Duodenal mucosa (tissue), 2 donors: Measurements from ENCODE around the gene KRT16.

ENCODE experiments used
- H3K27ac ChIP-seq: one replicate; pipeline ENCODE4 v1.7.0; 2013; ENCODE audit warnings: low read depth, low read length
- H3K27me3 ChIP-seq, 2 donors: one replicate each; pipeline ENCODE4 v1.7.0; 2013; ENCODE audit warnings: low read length in 2 of 2, control low read depth in 1 of 2; ENCODE audit not compliant: insufficient read depth in 2 of 2, control insufficient read depth in 1 of 2
- H3K36me3 ChIP-seq, 2 donors: one replicate each; pipeline ENCODE4 v1.7.0; 2013; ENCODE audit warnings: low read length in 2 of 2, control low read depth in 1 of 2; ENCODE audit not compliant: insufficient read depth in 2 of 2, control insufficient read depth in 1 of 2
- H3K4me1 ChIP-seq, 2 donors: one replicate each; pipeline ENCODE4 v1.7.0; 2013; ENCODE audit warnings: low read length in 2 of 2, control low read depth in 1 of 2; ENCODE audit not compliant: insufficient read depth in 2 of 2, control insufficient read depth in 1 of 2
- H3K4me3 ChIP-seq, 2 donors: one replicate each; pipeline ENCODE4 v1.7.0; 2013; ENCODE audit warnings: low read length in 2 of 2, low read depth in 1 of 2
- H3K9ac ChIP-seq, 2 donors: one replicate each; pipeline ENCODE4 v1.7.0; 2013; ENCODE audit warnings: low read length in 2 of 2, low read depth in 1 of 2
- H3K9me3 ChIP-seq, 2 donors: one replicate each; pipeline ENCODE4 v1.7.0; 2013; ENCODE audit warnings: low read length in 2 of 2, control low read depth in 1 of 2; ENCODE audit not compliant: control insufficient read depth in 1 of 2

The KRT16 gene

DNA sequence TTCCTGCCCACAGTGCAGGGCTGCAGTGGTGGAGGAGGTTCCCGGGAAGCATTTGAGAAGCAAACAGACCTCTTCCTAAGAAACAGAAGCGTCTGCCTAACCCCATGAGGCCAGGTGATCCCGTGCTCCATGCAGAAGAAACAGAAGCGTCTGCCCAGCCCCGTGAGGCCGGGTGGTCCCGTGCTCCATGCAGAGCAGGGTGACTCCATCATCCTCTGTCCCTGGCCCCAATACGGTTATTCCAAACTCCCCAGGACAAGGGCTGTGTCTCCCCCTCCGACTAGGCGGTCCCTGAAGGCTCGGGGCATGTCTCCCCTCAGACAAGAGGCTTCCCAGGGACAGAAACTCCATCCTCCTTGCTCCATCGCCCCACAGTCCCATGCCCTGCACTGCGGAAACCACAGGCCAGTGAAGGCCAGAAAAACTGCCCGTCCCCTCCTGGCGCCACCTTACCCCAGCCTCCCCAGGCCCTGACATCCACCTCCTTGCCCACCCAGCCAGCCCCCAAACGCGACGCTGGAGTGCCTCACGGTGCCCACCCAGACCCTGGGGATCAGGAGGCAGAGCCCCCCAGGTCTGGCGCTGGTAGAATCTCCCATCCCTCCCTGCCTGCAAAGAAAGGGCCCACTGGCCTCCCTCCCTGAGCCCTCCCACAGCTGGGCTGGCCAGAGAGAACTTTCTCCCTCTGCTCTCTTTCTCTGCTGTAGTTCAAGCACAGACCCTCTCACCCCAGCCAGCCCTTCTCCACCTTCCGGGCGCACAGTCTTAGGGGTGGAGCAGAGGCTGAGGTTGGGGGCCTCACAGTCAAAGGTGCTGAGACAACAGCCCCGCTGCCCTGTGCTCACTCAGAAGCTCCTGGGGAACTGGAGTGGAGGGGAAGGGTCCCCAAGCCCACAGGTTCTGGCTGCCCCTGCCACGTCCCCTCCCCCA, 42.4 kb upstream of the KRT16 start:
- H3K4me3 ChIP-seq: peak overlapping the region in 1 of 2 donors; percentile 41
- no peaks in the 10 kb centered on the region for H3K27me3 ChIP-seq
- H3K9ac ChIP-seq: peak overlapping the region; percentile 84 to 86
- no peaks in the 10 kb centered on the region for H3K36me3 ChIP-seq
- no peaks in the 10 kb centered on the region for H3K9me3 ChIP-seq
- H3K4me1 ChIP-seq: peaks cover 81 to 94% of the 10 kb centered on the region in 2 donors
- peak overlapping the region; percentile 94 for H3K27ac ChIP-seq

DNA sequence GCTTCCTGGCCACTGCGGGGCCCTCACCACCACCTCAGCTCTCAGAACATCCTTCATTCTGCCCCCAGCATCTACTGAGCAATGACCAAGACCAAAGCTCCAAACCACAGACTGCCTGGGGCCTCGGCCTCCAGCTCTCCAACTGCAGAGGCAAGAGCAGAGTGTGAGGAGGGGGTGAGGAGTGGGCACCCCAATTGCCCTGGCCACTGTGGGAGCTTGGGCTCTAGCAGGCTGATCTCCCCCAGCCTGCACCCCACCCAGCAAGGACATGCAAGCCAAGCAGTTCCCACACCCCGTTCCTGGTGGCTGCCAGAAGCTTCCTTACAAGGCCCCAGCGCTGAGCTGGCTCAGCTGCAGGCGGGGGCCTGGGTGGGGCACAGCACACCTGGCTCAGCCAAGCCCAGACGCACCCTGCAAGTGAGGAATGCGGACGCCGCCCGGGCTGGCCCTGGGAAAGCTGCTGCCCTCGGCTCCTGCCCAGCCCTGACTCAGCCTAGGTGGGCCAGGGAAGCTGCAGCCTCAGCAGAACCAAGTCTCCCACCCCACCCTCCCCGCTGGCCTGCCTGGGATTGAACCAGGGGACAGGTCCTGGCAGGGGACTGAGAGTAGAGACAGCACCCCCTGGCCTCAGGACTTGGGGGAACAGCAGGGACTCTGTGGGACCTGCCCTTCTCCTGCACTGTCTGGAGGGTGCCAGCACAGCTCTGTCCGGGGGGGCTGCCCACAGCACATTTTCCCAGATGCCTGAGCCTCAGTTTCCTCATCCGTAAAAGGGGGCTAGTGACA, 41.5 kb upstream of the KRT16 start:
- H3K27ac ChIP-seq: peak overlapping the region; percentile 94
- no peaks in the 10 kb centered on the region for H3K27me3 ChIP-seq
- no peaks in the 10 kb centered on the region for H3K9me3 ChIP-seq
- peaks cover 87 to 91% of the 10 kb centered on the region in 2 donors for H3K4me1 ChIP-seq
- H3K9ac ChIP-seq: peak overlapping the region; percentile 84 to 86
- no peaks in the 10 kb centered on the region for H3K36me3 ChIP-seq
- H3K4me3 ChIP-seq: peak overlapping the region in 1 of 2 donors; percentile 41

DNA sequence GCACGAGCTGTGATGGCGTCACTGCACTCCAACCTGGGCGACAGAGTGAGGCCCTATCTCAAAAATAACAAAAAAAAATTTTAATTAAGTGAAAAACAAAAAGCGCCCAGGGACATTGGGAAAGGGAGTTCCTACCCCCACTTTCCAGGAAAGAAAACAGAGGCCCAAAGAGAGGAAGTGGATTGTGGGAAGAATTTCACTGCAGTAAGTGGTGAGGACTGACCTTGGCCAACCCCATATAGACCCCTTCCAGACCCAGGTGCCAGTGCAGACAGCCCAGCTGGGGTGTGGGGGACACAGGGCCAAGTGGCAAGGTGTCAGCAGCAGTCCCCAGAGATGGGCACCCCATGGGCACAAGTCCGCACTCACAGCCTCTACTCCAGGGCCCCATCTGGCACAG, 40.9 kb upstream of the KRT16 start:
- Histone ChIP-seq H3K27me3 (no peaks in the 10 kb centered on the region), H3K4me1 (peaks cover 86 to 89% of the 10 kb centered on the region in 2 donors), H3K9me3 (no peaks in the 10 kb centered on the region), H3K9ac (peak overlapping the region; percentile 29 to 72), H3K27ac (peak overlapping the region; percentile 94), H3K4me3 (no peak overlapping the region), H3K36me3 (no peaks in the 10 kb centered on the region)

DNA sequence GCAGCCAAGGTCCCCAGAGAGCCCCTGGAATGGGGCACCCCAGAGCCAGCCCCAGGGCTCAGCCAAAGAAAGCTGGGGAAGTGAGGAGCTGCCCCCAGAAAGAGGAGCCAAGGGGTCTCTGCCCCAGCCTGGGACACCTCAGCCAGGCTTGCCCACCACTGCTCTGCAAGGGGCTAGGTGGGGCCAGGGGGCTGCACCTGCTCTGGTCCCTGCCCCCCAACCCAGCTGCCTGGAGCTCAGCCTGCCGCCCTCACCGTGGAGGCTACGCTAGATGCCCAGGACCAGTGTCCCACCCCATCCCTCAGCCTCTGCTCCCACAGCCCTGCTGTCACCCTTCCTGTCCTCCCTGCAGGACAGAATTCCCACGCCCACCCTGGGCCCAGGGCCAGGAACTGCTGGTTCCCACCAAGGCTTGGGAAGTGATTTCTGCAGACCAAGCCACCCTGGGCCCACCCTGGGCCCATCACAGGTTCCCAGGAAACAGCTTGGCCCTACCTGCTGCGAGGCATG, 39.9 kb upstream of the KRT16 start:
- Histone ChIP-seq H3K9me3 (no peaks in the 10 kb centered on the region), H3K27me3 (no peaks in the 10 kb centered on the region), H3K4me1 (peaks cover 89% of the 10 kb centered on the region in 2 donors), H3K9ac (peak overlapping the region; percentile 29 to 72), H3K36me3 (no peaks in the 10 kb centered on the region), H3K4me3 (no peak overlapping the region), H3K27ac (peak overlapping the region; percentile 94)

DNA sequence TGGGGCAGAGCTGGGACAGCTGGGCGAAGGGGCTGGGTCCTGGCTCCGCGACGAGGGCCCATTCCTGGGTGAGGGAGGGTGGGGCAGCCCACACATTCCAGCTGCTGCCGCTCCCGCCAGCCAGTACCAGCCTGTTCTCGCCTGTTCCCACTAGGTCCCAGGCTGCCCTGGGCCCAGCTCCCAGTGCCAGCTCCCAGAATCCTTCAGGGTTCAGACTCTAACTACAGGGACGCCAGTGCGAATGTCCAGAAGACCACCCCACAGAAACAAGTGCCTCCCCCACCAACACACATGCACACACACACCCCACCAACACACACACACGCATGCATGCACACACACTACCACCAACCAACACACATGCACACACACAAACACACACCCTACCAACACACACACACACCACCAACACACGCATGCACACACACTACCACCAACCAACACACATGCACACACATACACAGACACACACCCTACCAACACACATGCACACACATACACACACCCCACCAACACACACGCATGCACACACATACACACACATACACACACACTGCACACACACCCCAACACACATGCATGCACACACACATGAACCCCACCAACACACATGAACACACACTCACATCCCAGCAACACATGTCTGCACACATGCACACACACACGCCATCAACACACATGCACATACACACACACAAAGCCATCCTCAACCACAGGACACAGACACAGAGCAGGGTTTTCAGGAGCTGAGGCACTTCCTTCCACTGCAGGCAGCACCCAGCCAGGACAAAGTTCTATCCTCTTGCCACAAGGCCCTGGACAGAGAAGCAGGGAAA, 39.3 kb upstream of the KRT16 start:
- H3K27ac ChIP-seq: peak overlapping the region; percentile 94
- no peaks in the 10 kb centered on the region for H3K36me3 ChIP-seq
- H3K4me1 ChIP-seq: peaks cover 84 to 85% of the 10 kb centered on the region in 2 donors
- H3K27me3 ChIP-seq: no peaks in the 10 kb centered on the region
- H3K9ac ChIP-seq: peak overlapping the region; percentile 29 to 92
- no peaks in the 10 kb centered on the region for H3K9me3 ChIP-seq
- H3K4me3 ChIP-seq: peak overlapping the region in 1 of 2 donors; percentile 32

DNA sequence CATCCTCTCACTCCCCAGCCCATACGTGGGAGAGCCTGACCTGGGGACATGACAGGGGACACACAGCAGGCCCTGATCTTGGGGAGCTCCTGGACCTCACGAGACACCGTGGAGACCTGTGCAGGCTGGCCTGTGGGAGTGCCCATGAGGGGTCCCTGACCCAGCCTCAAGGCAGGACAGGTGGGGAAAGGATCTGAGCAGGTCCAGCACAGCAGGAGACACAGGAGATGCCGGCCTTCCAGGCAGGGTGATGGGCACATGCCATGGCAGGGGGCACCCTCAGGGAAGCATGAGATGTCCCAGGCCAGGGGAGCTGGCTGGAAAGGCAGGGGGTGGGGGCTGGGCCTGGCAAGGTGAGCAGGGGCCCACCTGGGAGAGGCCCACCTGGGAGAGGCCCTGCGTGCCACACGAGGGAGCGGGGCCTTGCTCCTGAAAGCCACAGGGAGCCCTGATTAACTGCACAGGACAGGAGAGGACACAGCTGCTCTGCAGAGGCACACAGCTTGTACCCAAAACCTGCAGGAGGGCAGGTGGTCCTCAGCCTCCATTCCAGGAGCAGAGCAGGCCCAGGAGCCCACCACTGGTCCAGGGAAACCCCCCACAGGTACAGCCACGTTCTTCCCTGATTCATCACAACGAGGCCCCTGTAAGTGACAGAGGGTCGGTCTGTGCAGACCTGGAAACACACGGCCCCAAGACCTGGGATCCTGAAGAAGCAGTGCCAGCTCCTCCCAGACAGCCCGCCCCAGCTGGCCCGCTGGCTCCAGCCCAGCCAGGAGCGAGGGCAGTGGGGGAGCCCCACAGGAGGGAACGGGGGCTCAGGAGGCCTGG, 38.4 kb upstream of the KRT16 start:
- H3K9me3 ChIP-seq: no peaks in the 10 kb centered on the region
- peak overlapping the region; percentile 94 for H3K27ac ChIP-seq
- no peaks in the 10 kb centered on the region for H3K27me3 ChIP-seq
- H3K36me3 ChIP-seq: no peaks in the 10 kb centered on the region
- H3K9ac ChIP-seq: peak overlapping the region; percentile 80 to 92
- H3K4me1 ChIP-seq: peaks cover 76% of the 10 kb centered on the region in 2 donors
- H3K4me3 ChIP-seq: no peak overlapping the region

DNA sequence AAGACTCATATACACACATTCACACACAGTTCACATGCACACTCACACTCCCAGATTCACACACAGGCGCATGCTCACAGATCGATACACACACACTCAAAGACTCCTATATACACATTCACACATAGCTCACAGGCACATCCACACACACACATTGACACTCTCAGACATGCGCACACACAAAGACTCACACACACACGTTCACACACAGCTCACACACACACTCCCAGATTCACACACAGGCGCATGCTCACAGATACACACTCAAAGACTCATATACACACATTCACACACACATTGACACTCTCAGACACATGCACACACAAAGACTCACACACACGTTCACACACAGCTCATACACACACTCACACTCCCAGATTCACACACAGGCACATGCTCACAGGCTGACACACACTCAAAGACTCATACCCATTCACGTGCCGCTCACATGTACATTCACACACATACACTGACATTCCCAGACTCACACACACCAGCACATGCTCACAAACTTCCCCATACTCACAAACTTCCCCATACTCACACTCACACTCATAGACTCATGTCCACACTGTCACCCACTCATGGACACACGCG, 37.5 kb upstream of the KRT16 start:
- peak overlapping the region; percentile 80 to 92 for H3K9ac ChIP-seq
- H3K4me3 ChIP-seq: no peak overlapping the region
- H3K27me3 ChIP-seq: no peaks in the 10 kb centered on the region
- no peaks in the 10 kb centered on the region for H3K36me3 ChIP-seq
- H3K27ac ChIP-seq: no peak overlapping the region
- H3K9me3 ChIP-seq: no peaks in the 10 kb centered on the region
- H3K4me1 ChIP-seq: peaks cover 68 to 69% of the 10 kb centered on the region in 2 donors

DNA sequence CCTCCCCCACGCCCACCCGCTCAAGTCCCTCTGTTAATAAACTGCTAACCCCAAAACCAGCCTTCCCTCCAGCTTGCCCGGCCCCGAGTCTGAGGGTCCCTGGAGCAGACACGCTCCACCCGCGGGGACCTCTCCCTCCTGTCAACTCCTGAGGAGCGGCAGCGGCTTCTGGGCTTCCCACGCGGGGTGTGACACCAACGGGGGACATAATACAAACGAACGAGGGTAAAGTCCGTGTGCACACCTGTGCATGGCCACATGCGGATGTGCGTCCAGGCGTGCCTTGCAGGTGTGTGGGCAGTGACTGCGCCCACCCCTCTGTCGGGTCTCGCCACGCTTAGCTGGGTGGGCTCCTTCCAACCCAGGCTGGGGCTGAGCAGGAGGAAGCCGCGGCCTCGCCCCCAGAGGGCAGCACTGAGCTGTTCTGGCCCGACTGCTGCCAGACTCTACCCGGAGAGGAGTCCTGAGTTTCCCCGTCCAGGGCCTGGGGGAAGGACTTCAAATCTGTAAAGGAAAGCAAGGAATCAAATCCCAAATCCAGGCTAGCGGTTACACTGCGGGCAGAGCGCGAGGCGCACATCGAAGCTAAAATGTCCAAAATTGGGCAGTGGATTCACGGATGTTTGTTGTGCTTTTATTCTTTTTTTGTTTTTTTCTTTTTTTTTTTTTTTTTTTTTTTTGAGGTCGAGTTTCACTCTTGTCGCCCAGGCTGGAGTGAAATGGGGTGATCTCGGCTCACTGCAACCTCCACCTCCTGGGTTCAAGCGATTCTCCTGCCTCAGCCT, 36.0 kb upstream of the KRT16 start:
- Histone ChIP-seq H3K27me3 (no peaks in the 10 kb centered on the region), H3K4me1 (peaks cover 57 to 58% of the 10 kb centered on the region in 2 donors), H3K9ac (peak overlapping the region; percentile 44 to 82), H3K4me3 (peak overlapping the region; percentile 68 to 74), H3K36me3 (no peaks in the 10 kb centered on the region), H3K27ac (peak overlapping the region; percentile 65), H3K9me3 (no peaks in the 10 kb centered on the region)
